GM18505 (cell line): Measurements from ENCODE around the gene MRGPRG.
"Not testable (repeated sequence)": the region's sequence is repeated elsewhere in the genome, so short reads cannot be mapped to it uniquely, and the experiment has no call there.

ENCODE experiments used
- ATAC-seq: cut with Tn5 transposase; IDR thresholded peaks from one replicate; pipeline ENCODE4 v1.9.1; 2021; ENCODE audit not compliant: unreplicated experiment
- POLR2A ChIP-seq: IDR thresholded peaks from 4 replicates; pipeline ENCODE4 v1.6.1; 2011; ENCODE audit warnings: borderline replicate concordance; ENCODE audit not compliant: insufficient read depth, insufficient read length; ENCODE audit errors: extremely low read depth

The MRGPRG gene

GRCh38 chr11:3174387-3174786, 44.2 kb downstream of the MRGPRG start:
- no peak for TF ChIP-seq POLR2A
- no peak for ATAC-seq

- ATAC-seq, result no peak
- no peak for TF ChIP-seq POLR2A
Observed at GRCh38 chr11:3173795-3174194, 44.8 kb downstream of the MRGPRG start.

- ATAC-seq, result no peak
- TF ChIP-seq POLR2A, result no peak
Observed at GRCh38 chr11:3171931-3172560, 46.6 kb downstream of the MRGPRG start.

- ATAC-seq, result no peak
- no peak for TF ChIP-seq POLR2A
Observed at GRCh38 chr11:3170756-3171650, 47.6 kb downstream of the MRGPRG start.

GRCh38 chr11:3170044-3170755, 48.4 kb downstream of the MRGPRG start:
- ATAC-seq, result no peak
- no peak for TF ChIP-seq POLR2A

- no peak for ATAC-seq
- no peak for TF ChIP-seq POLR2A
Observed at GRCh38 chr11:3169255-3170043, 49.2 kb downstream of the MRGPRG start.

- not testable (repeated sequence) for ATAC-seq
Observed at GRCh38 chr11:3168742-3169254, 49.8 kb downstream of the MRGPRG start.
